Activated naive CD4-positive, alpha-beta T cell treated with anti-CD3 and anti-CD28 coated beads, Interleukin-2, amount 10 ng/mL, durations not matched to agents 7 days and 5 days (primary cell): ENCODE results near the gene DNAH10.
"Not testable (repeated sequence)": the region's sequence is repeated elsewhere in the genome, so short reads cannot be mapped to it uniquely, and the experiment has no call there.

Experiments used
- CTCF ChIA-PET: fragments of 350-600 bp; sonication (Branson Sonifier 250); formaldehyde crosslinking; loops from one replicate; lab custom pipeline; 2021; ENCODE audit warnings: antibody characterized with exemption; lab: Charles Lee
- DNase-seq: peaks from one replicate; pipeline ENCODE4 v3.0.0-alpha.2; 2020
- H3K27ac Mint-ChIP-seq: one replicate; pipeline ENCODE4 v1.8.0; 2021; ENCODE audit warnings: mild to moderate bottlenecking, moderate library complexity, mixed read lengths
- H3K27me3 Mint-ChIP-seq: one replicate; pipeline ENCODE4 v1.8.0; 2021; ENCODE audit warnings: mild to moderate bottlenecking, mixed read lengths
- H3K36me3 Mint-ChIP-seq: one replicate; pipeline ENCODE4 v1.8.0; 2021; ENCODE audit warnings: mixed read lengths
- H3K4me1 Mint-ChIP-seq: one replicate; pipeline ENCODE4 v1.8.0; 2021; ENCODE audit warnings: mixed read lengths
- H3K4me3 Mint-ChIP-seq: one replicate; pipeline ENCODE4 v1.8.0; 2021; ENCODE audit warnings: mild to moderate bottlenecking, moderate library complexity, mixed read lengths
- H3K9me3 Mint-ChIP-seq: one replicate; pipeline ENCODE4 v1.8.0; 2021; ENCODE audit warnings: mixed read lengths

The DNAH10 gene

DNA sequence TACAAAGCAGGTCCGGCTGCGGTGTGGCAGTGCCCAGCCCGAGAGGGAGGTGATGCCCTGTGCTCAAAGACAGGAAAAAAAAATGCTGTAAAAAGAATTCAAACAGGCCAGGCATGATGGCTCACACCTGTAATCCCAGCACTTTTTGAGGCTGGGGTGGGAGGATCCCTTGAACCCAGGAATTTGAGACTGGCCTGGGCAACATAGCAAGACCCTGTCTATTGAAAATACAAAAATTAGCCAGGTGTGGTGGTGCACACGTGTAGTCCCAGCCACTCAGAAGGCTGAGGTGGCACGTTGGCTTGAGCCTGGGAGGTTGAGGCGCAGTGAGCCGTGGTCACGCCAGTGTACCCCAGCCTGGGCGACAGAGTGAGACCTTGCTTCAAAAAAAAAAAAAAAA, 26.4 kb downstream of the DNAH10 start:
- no peaks in the 10 kb centered on the region for H3K4me1 Mint-ChIP-seq
- H3K9me3 Mint-ChIP-seq = no peaks in the 10 kb centered on the region
- no peak for DNase-seq
- H3K36me3 Mint-ChIP-seq = no peaks in the 10 kb centered on the region
- CTCF ChIA-PET = no interaction called here
- no peak overlapping the region for H3K27ac Mint-ChIP-seq
- H3K27me3 Mint-ChIP-seq = peaks cover 9% of the 10 kb centered on the region
- H3K4me3 Mint-ChIP-seq = no peak overlapping the region

DNA sequence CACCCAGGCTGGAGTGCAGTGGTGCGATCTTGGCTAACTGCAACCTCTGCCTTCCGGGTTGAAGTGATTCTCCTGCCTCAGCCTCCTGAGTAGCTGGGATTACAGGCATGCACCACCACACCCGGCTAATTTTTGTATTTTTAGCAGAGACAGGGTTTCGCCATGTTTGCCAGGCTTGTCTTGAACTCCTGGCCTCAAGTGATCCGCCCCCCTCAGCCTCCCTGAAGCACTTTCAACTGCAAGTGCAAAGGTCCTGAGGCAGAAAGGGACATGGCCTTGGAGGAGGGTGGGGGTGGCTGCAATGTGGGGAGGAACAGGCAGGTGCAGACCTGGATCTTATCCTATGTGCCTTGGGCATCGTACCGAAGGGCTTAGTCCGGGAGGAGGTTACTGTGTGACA, 27.3 kb downstream of the DNAH10 start:
- H3K9me3 Mint-ChIP-seq, DNase-seq, H3K27me3 Mint-ChIP-seq, H3K4me1 Mint-ChIP-seq, CTCF ChIA-PET, H3K4me3 Mint-ChIP-seq, H3K27ac Mint-ChIP-seq, H3K36me3 Mint-ChIP-seq: not testable (repeated sequence)

DNA sequence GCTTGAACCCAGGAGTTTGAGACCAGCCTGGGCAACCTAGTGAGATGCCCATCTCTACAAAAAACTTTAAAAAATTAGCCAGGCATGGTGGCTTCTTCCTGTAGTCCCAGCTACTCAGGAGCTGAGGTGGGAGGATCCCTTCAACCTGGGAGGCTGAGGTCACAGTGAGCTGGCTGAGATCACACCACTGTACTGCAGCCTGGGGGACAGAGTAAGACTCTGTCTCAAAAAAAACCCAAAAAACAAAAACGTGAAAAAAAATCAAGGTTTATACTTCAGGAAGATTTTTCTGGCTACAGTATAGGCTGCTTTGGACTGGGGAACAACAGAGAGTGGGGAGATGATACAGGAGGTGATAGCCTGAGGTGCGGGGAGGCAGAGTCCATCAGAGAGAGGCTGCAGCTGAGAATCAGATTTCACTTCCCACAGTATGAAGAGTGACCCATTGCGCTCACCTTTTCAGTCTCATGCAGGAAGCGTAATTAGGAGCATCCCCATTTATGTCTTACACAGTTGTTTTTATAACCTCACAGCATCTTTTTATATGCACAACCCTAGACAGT, 28.9 kb downstream of the DNAH10 start:
- Mint-ChIP-seq H3K27ac (no peak overlapping the region), H3K36me3 (no peaks in the 10 kb centered on the region), H3K9me3 (no peaks in the 10 kb centered on the region), H3K4me3 (no peak overlapping the region), H3K27me3 (peaks cover 4% of the 10 kb centered on the region), H3K4me1 (no peaks in the 10 kb centered on the region)
- DNase-seq = no peak
- CTCF ChIA-PET = interaction anchor here (1.5 kb wide), 1 partner anchor 9 kb away, joined by 4 read pairs; no protein-coding TSS in a partner anchor

DNA sequence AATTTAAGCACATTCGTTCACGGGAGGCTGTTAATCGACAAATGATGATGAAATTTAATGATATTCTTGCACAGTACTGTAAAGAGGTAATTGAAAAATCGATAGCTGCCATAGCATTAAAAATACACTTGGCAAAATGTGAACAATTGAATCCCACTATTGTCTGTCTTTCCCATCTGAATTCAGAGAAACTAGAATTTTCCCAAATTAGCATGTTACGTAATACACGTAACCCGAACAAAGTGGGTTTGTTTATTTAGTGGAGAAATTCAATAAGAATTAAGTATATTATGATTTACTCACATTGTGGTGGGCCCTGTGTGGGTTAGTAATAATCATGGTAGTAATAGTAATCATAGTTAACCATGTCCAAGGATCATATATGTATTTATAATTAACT, 31.9 kb downstream of the DNAH10 start:
- no peak for DNase-seq
- CTCF ChIA-PET = no interaction called here
- Mint-ChIP-seq H3K36me3 (no peaks in the 10 kb centered on the region), H3K27ac (no peak overlapping the region), H3K9me3 (no peaks in the 10 kb centered on the region), H3K4me1 (no peaks in the 10 kb centered on the region), H3K4me3 (no peak overlapping the region), H3K27me3 (peaks cover 4% of the 10 kb centered on the region)

DNA sequence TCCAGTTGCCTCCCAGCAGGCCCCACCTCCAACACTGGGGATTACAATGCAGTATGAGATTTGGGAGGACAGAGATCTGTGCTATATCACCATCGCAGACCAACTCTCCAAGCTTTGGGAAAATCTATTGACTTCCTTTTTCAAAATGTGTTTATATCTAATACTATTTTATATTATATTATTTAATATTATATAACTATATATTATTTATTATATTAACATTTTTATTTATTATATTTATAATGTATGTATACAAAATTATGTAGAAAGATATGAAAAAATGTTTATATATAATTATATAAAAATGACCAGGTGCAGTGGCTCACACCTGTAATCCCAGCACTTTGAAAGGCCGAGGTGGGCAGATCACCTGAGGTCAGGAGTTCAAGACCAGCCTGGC, 36.4 kb downstream of the DNAH10 start:
- Mint-ChIP-seq H3K4me3 (no peak overlapping the region), H3K4me1 (no peaks in the 10 kb centered on the region), H3K27ac (no peak overlapping the region), H3K9me3 (no peaks in the 10 kb centered on the region), H3K27me3 (peaks cover 10% of the 10 kb centered on the region), H3K36me3 (no peaks in the 10 kb centered on the region)
- CTCF ChIA-PET = no interaction called here
- no peak for DNase-seq

DNA sequence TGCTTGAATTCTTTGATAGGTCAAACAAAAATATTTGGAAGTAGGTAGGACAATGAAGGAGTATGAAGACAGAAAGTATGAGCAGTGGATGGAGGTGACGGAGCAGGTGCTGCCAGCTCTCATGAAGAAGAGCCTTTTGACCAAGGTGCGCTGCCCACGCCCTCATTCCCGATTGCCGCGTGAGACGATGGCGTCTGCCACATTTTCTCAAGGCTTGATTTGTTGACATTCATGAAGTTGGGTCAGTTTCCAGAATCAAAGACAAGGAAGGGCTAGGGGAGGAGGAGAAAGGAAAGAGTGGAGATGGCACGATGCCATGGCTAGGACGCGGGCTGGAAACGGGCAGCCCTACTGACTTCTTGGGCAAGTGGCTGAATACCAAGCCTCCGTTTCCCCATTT, 37.1 kb downstream of the DNAH10 start:
- peaks cover 10% of the 10 kb centered on the region for H3K27me3 Mint-ChIP-seq
- DNase-seq = no peak
- H3K36me3 Mint-ChIP-seq = no peaks in the 10 kb centered on the region
- no peaks in the 10 kb centered on the region for H3K4me1 Mint-ChIP-seq
- H3K27ac Mint-ChIP-seq = no peak overlapping the region
- H3K9me3 Mint-ChIP-seq = no peaks in the 10 kb centered on the region
- CTCF ChIA-PET = no interaction called here
- no peak overlapping the region for H3K4me3 Mint-ChIP-seq

DNA sequence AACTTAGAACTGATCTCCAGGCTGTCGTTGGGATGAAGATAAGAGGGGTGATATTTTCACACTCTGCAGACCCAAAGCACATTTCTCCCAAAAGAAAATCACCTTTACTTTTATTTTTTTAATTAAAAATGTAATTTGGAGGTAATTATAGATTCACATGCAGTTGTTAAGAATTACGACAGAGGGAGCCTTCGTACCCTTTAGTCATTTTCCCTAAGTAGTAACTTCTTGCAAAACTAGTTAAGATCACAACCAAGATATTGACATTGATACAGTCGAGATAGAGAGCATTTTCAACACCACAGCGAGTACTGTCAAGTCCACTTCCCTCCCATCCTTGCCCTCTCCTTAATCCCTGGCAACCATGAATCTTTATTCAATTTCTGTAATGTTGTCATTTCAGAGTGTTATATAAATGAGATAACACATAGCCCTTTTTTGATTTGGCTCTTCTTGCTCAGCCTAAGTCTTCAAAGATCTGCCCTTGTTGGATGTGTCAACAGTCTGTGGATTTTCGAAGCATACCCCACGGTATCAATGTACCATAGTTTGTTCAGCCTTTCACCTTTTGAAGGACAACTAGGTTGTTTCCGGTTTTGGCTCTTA, 39.6 kb downstream of the DNAH10 start:
- DNase-seq = no peak
- CTCF ChIA-PET = no interaction called here
- Mint-ChIP-seq H3K4me3 (no peak overlapping the region), H3K27ac (no peak overlapping the region), H3K9me3 (no peaks in the 10 kb centered on the region), H3K27me3 (peaks cover 10% of the 10 kb centered on the region), H3K36me3 (no peaks in the 10 kb centered on the region), H3K4me1 (no peaks in the 10 kb centered on the region)

DNA sequence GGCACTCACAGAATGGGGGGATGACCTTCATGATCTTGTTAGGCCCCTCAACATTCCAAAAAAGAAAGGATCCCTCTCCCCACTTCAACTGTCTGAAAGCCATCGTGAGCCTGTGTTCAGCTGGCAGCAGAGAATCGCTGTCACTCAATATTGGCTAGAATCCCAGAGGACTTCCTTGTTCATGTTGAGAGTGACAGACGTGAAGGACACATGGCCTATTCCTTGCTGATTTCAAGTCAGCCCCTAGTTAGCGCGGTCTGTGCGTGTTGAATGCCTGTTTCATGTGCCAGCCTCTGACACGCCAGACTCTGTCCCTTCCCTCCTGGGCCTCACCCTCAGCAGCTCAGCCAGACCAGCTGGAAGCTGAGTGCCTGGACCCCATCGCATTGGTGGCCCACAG, 43.1 kb downstream of the DNAH10 start:
- H3K9me3 Mint-ChIP-seq = no peaks in the 10 kb centered on the region
- no peak for DNase-seq
- H3K27ac Mint-ChIP-seq = no peak overlapping the region
- peaks cover 21% of the 10 kb centered on the region for H3K27me3 Mint-ChIP-seq
- CTCF ChIA-PET = no interaction called here
- no peaks in the 10 kb centered on the region for H3K36me3 Mint-ChIP-seq
- no peak overlapping the region for H3K4me3 Mint-ChIP-seq
- no peaks in the 10 kb centered on the region for H3K4me1 Mint-ChIP-seq

DNA sequence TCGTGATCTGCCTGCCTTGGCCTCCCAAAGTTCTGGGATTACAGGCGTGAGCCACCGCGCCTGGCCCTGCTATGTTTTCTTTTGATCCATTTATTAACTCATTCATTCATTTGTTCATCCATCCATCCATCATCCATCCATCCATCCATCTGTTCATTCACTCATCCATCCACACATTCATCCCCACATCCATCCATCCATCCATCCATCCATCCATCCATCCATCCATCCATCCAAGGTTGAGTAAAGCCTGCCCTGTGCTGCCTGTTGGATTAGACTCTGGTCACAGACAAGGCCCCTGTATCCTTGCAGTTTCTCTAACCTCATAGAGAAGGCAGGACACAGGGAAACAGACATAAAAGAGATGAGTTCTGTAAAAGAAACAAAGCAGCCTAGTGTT, 44.9 kb downstream of the DNAH10 start:
- no peaks in the 10 kb centered on the region for H3K36me3 Mint-ChIP-seq
- no peak overlapping the region for H3K4me3 Mint-ChIP-seq
- CTCF ChIA-PET = no interaction called here
- H3K27ac Mint-ChIP-seq = no peak overlapping the region
- H3K4me1 Mint-ChIP-seq = no peaks in the 10 kb centered on the region
- peaks cover 21% of the 10 kb centered on the region for H3K27me3 Mint-ChIP-seq
- no peaks in the 10 kb centered on the region for H3K9me3 Mint-ChIP-seq
- DNase-seq = no peak

DNA sequence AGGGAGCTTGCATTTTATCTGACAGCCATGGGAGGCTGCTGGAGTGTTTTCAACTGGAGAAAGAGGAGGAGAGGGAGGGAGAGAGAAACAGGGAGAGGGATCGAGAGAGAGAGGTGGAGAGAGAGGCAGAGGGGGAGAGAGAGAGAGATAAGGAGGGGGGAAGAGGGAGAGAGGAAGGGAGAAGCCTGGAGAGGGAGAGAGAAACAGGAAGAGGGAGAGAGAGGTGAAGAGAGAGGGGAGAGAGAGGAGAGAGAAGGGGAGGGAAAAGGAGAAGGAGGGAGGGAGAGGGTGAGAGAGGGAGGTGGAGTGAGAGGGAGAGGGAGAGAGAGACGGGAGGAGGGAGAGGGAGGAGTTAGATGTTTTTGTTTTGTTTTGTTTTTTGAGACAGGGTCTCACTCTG, 45.6 kb downstream of the DNAH10 start:
- Mint-ChIP-seq H3K4me3 (no peak overlapping the region), H3K27me3 (peaks cover 21% of the 10 kb centered on the region), H3K4me1 (no peaks in the 10 kb centered on the region), H3K36me3 (no peaks in the 10 kb centered on the region), H3K9me3 (no peaks in the 10 kb centered on the region), H3K27ac (no peak overlapping the region)
- no peak for DNase-seq
- CTCF ChIA-PET = no interaction called here

DNA sequence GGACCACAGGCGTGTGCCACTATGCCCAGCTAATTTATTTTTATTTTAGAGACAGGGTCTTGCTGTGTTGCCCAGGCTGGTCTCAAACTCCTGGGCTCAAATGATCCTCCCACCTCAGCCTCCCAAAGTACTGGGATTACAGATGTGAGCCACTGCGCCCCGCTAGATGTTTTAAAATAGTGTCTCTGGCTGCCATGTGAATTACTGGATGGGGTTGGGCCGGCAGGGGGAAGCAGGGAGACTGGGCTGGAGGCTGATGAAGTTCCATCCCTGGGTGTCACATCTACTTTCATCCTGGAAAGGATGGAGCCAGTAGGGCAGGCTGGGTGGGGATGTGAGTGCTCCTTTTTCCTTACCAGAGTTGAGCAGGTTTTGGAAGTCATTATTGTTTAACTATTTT, 46.1 kb downstream of the DNAH10 start:
- H3K9me3 Mint-ChIP-seq = no peaks in the 10 kb centered on the region
- no peaks in the 10 kb centered on the region for H3K36me3 Mint-ChIP-seq
- CTCF ChIA-PET = no interaction called here
- no peaks in the 10 kb centered on the region for H3K4me1 Mint-ChIP-seq
- H3K27ac Mint-ChIP-seq = no peak overlapping the region
- H3K27me3 Mint-ChIP-seq = peaks cover 21% of the 10 kb centered on the region
- H3K4me3 Mint-ChIP-seq = no peak overlapping the region
- DNase-seq = no peak

DNA sequence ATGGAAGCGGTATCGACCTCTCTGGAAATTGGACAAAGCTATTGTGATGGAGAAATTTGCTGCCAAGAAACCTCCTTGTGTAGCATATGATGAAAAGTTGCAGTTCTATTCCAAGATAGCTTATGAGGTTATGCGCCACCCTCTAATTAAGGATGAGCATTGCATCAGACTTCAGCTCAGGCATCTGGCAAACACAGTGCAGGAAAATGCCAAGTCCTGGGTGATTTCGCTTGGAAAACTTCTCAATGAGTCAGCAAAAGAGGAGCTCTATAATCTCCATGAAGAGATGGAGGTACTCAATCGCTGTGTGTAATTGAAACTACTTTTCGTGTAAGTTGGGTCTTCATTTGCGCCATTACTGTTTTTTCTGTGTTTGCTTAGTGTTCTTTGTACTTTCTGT, 51.2 kb downstream of the DNAH10 start:
- Mint-ChIP-seq H3K36me3 (no peaks in the 10 kb centered on the region), H3K27me3 (peaks cover 14% of the 10 kb centered on the region), H3K9me3 (peaks cover 9% of the 10 kb centered on the region), H3K27ac (no peak overlapping the region), H3K4me1 (no peaks in the 10 kb centered on the region), H3K4me3 (no peak overlapping the region)
- CTCF ChIA-PET = no interaction called here
- no peak for DNase-seq

DNA sequence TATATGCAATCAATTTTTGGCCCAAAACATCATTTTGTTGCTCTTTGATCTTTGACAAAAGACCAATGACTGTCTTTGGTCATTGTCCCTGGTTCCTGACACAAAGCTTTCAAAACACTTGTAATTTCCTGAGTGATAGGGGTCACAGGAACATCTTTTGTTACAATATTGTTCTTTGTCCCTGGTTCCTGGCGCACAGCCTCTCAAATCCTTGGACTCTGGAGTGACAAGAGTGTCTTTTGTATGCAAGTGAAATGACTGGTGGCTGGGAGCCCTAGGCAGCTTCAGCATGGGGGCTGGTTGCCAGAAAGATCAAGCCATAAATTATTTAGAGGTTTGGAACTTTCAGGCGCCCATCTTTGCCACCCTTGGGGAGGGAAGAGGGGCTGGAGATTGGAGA, 53.9 kb downstream of the DNAH10 start:
- Mint-ChIP-seq H3K4me3 (no peak overlapping the region), H3K27me3 (peaks cover 6% of the 10 kb centered on the region), H3K36me3 (no peaks in the 10 kb centered on the region), H3K4me1 (no peaks in the 10 kb centered on the region), H3K9me3 (peaks cover 9% of the 10 kb centered on the region), H3K27ac (no peak overlapping the region)
- DNase-seq = no peak
- CTCF ChIA-PET = no interaction called here

DNA sequence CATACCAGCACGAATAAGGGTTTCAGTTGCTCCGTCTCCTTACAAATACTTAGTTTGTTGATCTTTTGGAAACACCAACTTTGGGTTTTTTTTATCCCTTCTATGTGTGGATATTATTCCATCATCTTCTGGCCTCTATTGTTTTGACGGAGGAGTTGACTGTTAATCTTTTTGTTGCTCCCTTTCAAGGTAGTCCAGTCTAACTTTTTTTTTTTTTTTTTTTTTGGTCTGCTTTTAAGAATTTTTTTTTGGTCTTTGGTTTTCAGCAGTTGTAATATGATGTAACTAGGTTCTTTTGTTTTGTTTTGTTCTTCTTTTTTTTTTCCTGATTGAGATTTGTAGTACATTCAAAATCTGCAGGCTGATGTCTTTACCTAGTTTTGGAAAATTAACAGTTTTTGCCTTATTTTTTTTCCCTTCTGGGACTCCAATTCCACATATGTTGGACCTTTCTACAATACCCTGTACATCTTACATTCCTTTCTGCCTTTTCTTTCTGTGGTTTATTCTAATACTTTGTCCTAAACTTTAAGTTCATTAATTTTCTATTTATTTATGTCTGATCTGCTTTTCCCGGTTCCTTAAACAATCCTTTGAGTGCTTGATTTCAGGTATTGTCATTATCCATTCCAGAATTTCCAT, 54.9 kb downstream of the DNAH10 start:
- Mint-ChIP-seq H3K9me3 (peaks cover 9% of the 10 kb centered on the region), H3K27ac (no peak overlapping the region), H3K36me3 (no peaks in the 10 kb centered on the region), H3K4me3 (no peak overlapping the region), H3K27me3 (peaks cover 6% of the 10 kb centered on the region), H3K4me1 (no peaks in the 10 kb centered on the region)
- DNase-seq = no peak
- CTCF ChIA-PET = no interaction called here

DNA sequence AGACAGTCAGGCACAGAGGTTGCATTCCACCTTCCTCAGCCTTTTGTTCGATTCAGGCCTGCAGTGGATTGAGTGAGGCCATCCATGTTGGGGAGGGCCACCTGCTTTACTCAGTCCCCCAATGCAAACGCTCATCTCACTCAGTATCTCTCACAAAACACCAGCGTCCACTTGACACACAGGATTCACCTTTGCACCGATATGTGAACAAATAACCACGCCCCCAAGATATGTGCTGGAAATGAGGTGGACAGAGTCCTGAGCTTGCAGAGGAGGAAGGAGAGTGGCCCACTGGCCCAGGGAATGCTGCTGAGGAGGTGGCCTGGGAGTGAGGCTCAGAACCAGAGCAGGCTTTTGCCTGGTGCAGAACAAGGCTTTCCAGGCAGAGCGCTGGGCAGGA, 60.7 kb downstream of the DNAH10 start:
- Mint-ChIP-seq H3K4me1 (no peaks in the 10 kb centered on the region), H3K27me3 (peaks cover 31% of the 10 kb centered on the region), H3K27ac (no peak overlapping the region), H3K36me3 (no peaks in the 10 kb centered on the region), H3K4me3 (no peak overlapping the region), H3K9me3 (no peaks in the 10 kb centered on the region)
- CTCF ChIA-PET = no interaction called here
- no peak for DNase-seq
